Heart left ventricle (tissue), 13 donors: Measurements from ENCODE around the gene SPATC1L.

Experiments
- CTCF ChIP-seq, 12 donors: fragments of 200-600 bp; sonication (generic) in 4 of 12; IDR thresholded peaks; one replicate each; pipeline versions ENCODE4 v1.5.0 to v1.8.0; 2018 to 2022; ENCODE audit warnings: antibody characterized with exemption in 12 of 12, mild to moderate bottlenecking in 5 of 12
- POLR2A ChIP-seq, 2 donors: fragments of 450-650 bp; IDR thresholded peaks; one replicate each; pipeline ENCODE4 v1.6.1; 2017; ENCODE audit warnings: antibody characterized with exemption in 2 of 2, mild to moderate bottlenecking in 2 of 2, moderate library complexity in 2 of 2
- donor health status: ischemic (EF 13 %, LVEDD 7.1; RV severe dilation, severe dysfunction).
- donor health status: DM: no; HTN: yes; CAD: no.
- donor health status: DM: no; HTN: no; CAD: no.
- donor health status: ischemic (EF 25% LVEDD 6.9; RV normal size, moderate dysfunction).
- donor health status: ischemic (EF 25% LVEDD 5.7; RV mildly dilated, moderate dysfunction).
- donor health status: ischemic (EF 35%, LVEDD 5.7; RV mildly dilated, moderate dysfunction).
- donor health status: nonischemic (EF 11% LVEDD 7.7; RV severe dilation, severe dysfunction).
- donor health status: DM: yes; HTN: yes; CAD: no.
- donor health status: PGD.
- donor health status: ischemic (EF 29% LVEDD 5.4; RV normal size, mild dysfunction).
- donor health status: nonischemic (EF 23%, LVEDD 6.1; RV moderate dilation, normal function).

- TF ChIP-seq CTCF (IDR thresholded peaks at IDR 0.05) (no peak), POLR2A (IDR thresholded peaks at IDR 0.05) (no peak)
Observed at GRCh38 chr21:46193829-46194373, 9.6 kb upstream of the SPATC1L start.
